GM19397 (cell line): Measurements from ENCODE around the gene GALR2.

ENCODE experiments used
- ATAC-seq: cut with Tn5 transposase; IDR thresholded peaks from one replicate; pipeline ENCODE4 v1.9.1; 2021; ENCODE audit warnings: mild to moderate bottlenecking, moderate library complexity; ENCODE audit not compliant: unreplicated experiment

GALR2 gene

GRCh38 chr17:76092526-76093413 lies 18.2 kb downstream of the GALR2 start:
- no peak for ATAC-seq

GRCh38 chr17:76094046-76094445 lies 19.5 kb downstream of the GALR2 start:
- no peak for ATAC-seq

GRCh38 chr17:76095943-76096342 lies 21.4 kb downstream of the GALR2 start:
- no peak for ATAC-seq

- ATAC-seq: no peak
These were observed 23.2 kb downstream of the GALR2 start for GRCh38 chr17:76097716-76098295.

- ATAC-seq: no peak
These were observed 28.3 kb downstream of the GALR2 start for GRCh38 chr17:76102944-76103273.

GRCh38 chr17:76103274-76104139 lies 28.9 kb downstream of the GALR2 start, which contains the start of gene EXOC7:
EXOC7 (minus strand) TSS chr17:76103787; CDS start chr17:76103692, 95 bp downstream.
- ATAC-seq: peak; percentile 78

- ATAC-seq: no peak
These were observed 29.7 kb downstream of the GALR2 start for GRCh38 chr17:76104140-76104895.

- ATAC-seq: no peak
These were observed 30.3 kb downstream of the GALR2 start for GRCh38 chr17:76104896-76105231.

GRCh38 chr17:76106703-76107102 lies 32.1 kb downstream of the GALR2 start:
- no peak for ATAC-seq

GRCh38 chr17:76107509-76107908 lies 32.9 kb downstream of the GALR2 start:
- no peak for ATAC-seq

- no peak for ATAC-seq
These were observed 37.4 kb downstream of the GALR2 start for GRCh38 chr17:76111956-76112355.

- no peak for ATAC-seq
These were observed 40.7 kb downstream of the GALR2 start for GRCh38 chr17:76115138-76115754.

- no peak for ATAC-seq
These were observed 45.1 kb downstream of the GALR2 start for GRCh38 chr17:76119409-76120371.

- ATAC-seq: no peak
These were observed 46.1 kb downstream of the GALR2 start for GRCh38 chr17:76120658-76121008.

GRCh38 chr17:76121932-76122430 lies 47.4 kb downstream of the GALR2 start:
- ATAC-seq: peak; percentile 17

GRCh38 chr17:76122431-76123190 lies 48.0 kb downstream of the GALR2 start:
- ATAC-seq: no peak

- no peak for ATAC-seq
These were observed 48.6 kb downstream of the GALR2 start for GRCh38 chr17:76123191-76123499.

- no peak for ATAC-seq
These were observed 49.4 kb downstream of the GALR2 start for GRCh38 chr17:76123749-76124581.
